ENCODE data around the gene BMPR1A. TPM values are rescaled to one million over a fixed set of nuclear protein-coding genes. Genes with fewer than 3 reads are reported as not detected.

The BMPR1A gene
- total and polyA plus RNA-seq, 2 of the 13 experiments (the other 11 are each of a cell fraction or from before 2014, with no cell fraction given), result 17.8 to 44.2 TPM

GRCh38 chr10:86898511-86898910 is 142.1 kb downstream of the BMPR1A start:
- Histone ChIP-seq H3K4me1 (ENCODE audit: insufficient read depth, low read length) (no peaks in the 10 kb centered on the region), H3K9ac (ENCODE audit: insufficient read depth, low read depth, low read length) (no peak overlapping the region), H3K79me2 (ENCODE audit: insufficient read depth, low read length) (no peaks in the 10 kb centered on the region), H3K4me2 (ENCODE audit: low read depth, low read length) (no peak overlapping the region), H3K27ac (ENCODE audit: extremely low read length, insufficient read depth, low read length) (no peak overlapping the region), H2AFZ (ENCODE audit: low read length) (no peak overlapping the region), H3K9me3 (ENCODE audit: low read length) (no peaks in the 10 kb centered on the region), H3K27me3 (ENCODE audit: control insufficient read depth in 1 of 2, insufficient read depth in 2 of 2, low read length in 2 of 2) (no peaks in the 10 kb centered on the region), H3K36me3 (replicated peaks in 1 of 2; ENCODE audit: control insufficient read depth in 1 of 2, insufficient read depth in 2 of 2, low read length in 2 of 2) (peaks cover 10 to 35% of the 10 kb centered on the region in 2 experiments), H4K20me1 (ENCODE audit: insufficient read depth, low read length) (no peaks in the 10 kb centered on the region; the same call in 1 of the 2 replicates), H3K4me3 (replicated peaks in 1 of 3; ENCODE audit: insufficient read depth in 1 of 3, low read depth in 2 of 3, low read length in 3 of 3) (no peak overlapping the region)
- ChIA-PET CTCF (ENCODE audit: low intra/inter-chr PET ratio, low total read pairs) (interaction anchor here (3.2 to 3.8 kb wide), 2 partner anchors 187 to 210 kb away, joined by 17 to 31 read pairs; no protein-coding TSS in a partner anchor), POLR2A (interaction anchor here (0.6 to 1.9 kb wide), 2 partner anchors 143 to 859 kb away, joined by 4 read pairs; no protein-coding TSS in a partner anchor)
- no TSS peak for BruUV-seq (replicated peaks)
- ATAC-seq, result no peak
- no peak for DNase-seq (ENCODE audit: low spot score)
- TF ChIP-seq ZNF446 (CRISPR knock-in tag; IDR thresholded peaks at IDR 0.05) (no peak), TBL1XR1 (IDR thresholded peaks at IDR 0.05; ENCODE audit: borderline replicate concordance, low read length, partially characterized antibody) (no peak), ZNF263 (CRISPR knock-in tag; IDR thresholded peaks at IDR 0.05) (no peak), FLYWCH1 (CRISPR knock-in tag; IDR thresholded peaks at IDR 0.05) (no peak), ZNF672 (CRISPR knock-in tag; IDR thresholded peaks at IDR 0.05) (no peak), DRAP1 (CRISPR knock-in tag; IDR thresholded peaks at IDR 0.05) (no peak), TERF1 (CRISPR knock-in tag; IDR thresholded peaks at IDR 0.05) (no peak), CBX5 (CRISPR knock-in tag; IDR thresholded peaks at IDR 0.05; ENCODE audit: borderline replicate concordance) (no peak), RNF2 (conservative IDR thresholded peaks at IDR 0.05; ENCODE audit: low read depth) (no peak), MYC (CRISPR knock-in tag; IDR thresholded peaks at IDR 0.05; ENCODE audit: borderline replicate concordance) (no peak), NR2F6 (IDR thresholded peaks at IDR 0.05) (no peak), NR2F6 (CRISPR knock-in tag; IDR thresholded peaks at IDR 0.05) (no peak), E2F1 (CRISPR knock-in tag; IDR thresholded peaks at IDR 0.05) (no peak)
- in situ Hi-C loops (cut with HindIII; ENCODE audit: extremely low pct_ligation_motif_present, low pct_unique_long_range_greater_than_20kb), result no loop called here
- WGBS (ENCODE audit: low lambda C conversion rate), result 92% methylated on average over 4 of the region's 4 CpGs
- intact Hi-C loops (cut with micrococcal nuclease; ENCODE audit: unreplicated experiment), result loop anchor here (2.0 to 5.0 kb wide), 2 partner anchors 141 to 210 kb away; partner anchors contain the start of gene BMPR1A
- no peak for FAIRE-seq

All from HepG2 (cell line).